Fibroblast of skin of left biceps (primary cell): Measurements from ENCODE around the gene DLG5.

Experiments
- DNase-seq, 2 experiments: peaks; one replicate each; pipeline ENCODE4 v3.0.0-alpha.2; 2013; ENCODE audit warnings: low read depth in 2 of 2

The DLG5 gene, protein sequence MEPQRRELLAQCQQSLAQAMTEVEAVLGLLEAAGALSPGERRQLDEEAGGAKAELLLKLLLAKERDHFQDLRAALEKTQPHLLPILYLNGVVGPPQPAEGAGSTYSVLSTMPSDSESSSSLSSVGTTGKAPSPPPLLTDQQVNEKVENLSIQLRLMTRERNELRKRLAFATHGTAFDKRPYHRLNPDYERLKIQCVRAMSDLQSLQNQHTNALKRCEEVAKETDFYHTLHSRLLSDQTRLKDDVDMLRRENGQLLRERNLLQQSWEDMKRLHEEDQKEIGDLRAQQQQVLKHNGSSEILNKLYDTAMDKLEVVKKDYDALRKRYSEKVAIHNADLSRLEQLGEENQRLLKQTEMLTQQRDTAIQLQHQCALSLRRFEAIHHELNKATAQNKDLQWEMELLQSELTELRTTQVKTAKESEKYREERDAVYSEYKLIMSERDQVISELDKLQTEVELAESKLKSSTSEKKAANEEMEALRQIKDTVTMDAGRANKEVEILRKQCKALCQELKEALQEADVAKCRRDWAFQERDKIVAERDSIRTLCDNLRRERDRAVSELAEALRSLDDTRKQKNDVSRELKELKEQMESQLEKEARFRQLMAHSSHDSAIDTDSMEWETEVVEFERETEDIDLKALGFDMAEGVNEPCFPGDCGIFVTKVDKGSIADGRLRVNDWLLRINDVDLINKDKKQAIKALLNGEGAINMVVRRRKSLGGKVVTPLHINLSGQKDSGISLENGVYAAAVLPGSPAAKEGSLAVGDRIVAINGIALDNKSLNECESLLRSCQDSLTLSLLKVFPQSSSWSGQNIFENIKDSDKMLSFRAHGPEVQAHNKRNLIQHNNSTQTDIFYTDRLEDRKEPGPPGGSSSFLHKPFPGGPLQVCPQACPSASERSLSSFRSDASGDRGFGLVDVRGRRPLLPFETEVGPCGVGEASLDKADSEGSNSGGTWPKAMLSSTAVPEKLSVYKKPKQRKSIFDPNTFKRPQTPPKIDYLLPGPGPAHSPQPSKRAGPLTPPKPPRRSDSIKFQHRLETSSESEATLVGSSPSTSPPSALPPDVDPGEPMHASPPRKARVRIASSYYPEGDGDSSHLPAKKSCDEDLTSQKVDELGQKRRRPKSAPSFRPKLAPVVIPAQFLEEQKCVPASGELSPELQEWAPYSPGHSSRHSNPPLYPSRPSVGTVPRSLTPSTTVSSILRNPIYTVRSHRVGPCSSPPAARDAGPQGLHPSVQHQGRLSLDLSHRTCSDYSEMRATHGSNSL (N-terminal part only)

DNA sequence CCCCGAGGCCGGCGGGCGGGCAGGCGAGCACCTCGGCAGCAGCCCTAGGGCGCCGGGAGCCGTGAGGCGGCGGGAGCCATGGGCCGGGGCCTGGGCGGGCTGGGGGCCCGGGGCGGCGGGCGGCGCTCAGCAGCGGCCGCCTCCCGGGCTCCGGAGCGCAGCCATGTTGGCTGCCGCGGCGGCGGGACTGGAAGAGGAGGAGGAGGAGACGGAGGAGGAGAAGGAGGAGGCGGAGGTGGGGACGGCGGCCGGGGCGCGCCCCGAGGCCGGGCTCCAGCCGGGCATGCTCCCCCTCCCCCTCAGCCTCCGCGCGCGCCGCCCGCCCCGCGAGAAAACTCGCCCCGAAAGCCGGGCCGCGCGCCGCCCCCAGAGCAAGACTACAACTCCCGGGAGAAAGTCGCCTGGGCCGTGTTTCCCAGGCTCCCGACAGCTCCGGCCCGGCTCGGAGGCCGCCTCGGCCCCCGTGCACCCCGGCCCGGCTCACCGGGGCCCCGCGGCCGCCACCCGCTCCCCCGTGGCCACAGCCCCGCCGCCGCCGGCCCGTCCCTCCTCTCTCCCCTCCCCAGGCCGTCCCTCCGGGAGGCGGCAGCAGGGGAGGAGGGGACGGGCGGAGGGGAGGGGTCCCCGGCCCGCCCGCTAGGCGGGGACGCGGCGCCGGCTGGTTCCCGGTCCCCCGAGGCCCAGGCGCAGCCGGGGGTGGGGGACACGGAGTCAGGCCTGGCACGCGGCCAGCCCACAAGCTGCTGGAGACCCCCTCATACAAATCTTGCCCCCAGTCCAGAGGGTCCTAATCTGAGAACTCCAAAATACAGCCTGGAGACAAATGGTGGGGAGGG lies at the start of gene DLG5:
TSS of gene DLG5 (minus strand) at position 190 of the 836 bp plus-strand sequence. CDS start 235 bp downstream, outside the sequence.
- DNase-seq, result no peak

DNA sequence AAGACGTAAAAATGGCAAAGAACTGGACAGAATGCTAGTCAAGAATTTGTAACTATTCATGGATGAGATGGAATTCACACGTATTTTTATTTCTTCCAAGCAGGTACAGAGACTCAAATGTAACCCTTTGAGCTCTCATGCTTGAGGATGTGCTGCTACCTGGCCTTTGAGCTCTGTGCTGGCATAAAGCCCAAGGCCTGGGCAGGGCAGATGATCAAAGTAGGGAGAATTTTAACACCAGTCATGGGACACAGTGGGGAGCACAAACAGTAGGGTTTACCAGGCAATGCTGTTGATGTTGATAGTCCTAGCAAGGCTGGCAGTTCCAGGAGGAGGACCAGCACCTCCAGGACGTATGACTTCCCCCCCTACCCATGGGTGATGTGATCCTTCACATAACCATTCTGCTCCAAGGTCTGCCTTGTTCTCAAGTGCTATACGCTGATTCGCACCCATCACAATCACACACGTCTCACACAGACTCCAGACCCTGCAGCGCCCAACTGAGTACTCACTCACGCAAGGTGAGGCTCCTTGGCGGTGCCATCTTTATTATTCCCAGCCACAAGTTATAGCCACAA lies 48.6 kb upstream of the DLG5 start:
- DNase-seq, result no peak

DNA sequence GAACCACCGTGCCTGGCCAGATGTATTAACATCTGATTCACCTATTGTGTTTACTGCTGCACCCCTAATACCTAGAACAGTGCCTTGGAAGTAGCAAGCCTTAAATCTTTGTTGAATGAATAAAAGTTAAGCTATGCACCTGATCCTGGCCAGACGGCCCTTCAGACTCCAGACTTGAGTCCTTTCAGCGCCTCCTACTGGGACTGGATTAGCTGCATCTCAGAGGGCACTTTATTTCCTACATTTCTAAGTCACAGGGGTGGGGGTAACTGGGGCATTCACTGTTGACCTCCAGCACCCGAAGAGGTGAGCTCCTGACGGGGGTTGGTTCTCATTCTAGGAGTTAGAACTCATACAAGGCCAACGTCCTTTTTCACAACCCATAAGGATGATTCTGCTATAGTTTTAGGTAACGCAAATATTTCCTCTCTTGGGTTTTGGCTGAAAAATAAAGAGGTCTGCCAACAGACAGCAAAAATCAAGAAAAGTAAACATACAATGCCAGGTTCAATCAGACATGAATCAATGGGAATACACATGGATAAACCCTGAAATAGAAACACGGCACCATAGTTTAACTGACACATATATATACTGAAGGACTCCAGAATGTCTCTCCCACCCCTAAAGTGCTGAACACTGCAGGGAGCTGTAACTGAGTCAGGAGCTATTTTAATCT lies 48.0 kb upstream of the DLG5 start:
- DNase-seq, result no peak

DNA sequence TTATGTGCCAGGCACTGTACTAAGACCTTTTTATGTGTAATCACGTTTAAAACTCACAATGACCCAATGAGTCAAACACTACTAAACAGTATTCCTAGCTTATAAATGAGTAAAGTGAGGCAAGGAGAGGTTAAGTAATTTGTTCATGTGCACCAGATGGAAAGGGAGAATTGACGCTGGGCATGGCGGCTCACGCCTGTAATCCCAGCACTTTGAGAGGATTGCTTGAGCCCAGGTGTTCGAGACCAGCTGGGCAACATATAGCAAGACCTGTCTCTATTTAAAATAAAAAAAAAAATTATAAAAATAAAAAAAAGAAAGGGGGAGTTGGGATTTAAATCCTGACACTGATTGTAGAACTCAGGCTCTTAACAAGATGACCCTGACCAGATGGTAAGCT lies 46.7 kb upstream of the DLG5 start:
- DNase-seq, result no peak

DNA sequence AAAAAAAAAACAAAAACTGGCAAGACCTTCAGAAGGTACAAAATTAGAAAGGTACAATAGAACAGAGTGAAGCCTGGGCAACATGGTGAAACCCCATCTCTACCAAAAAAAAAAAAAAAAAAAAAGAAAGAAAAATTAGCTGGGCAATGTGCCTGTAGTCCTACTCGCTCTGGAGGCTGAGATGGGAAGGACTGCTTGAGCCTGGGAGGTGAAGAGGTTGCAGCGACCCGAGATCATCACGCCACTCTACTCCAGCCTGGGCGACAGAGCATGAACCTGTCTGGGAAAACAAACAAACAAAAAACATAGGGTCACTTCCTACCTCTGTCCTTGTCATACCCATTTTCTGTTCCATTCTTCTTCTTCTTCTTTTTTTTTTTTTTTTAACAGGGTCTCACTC lies 45.6 kb upstream of the DLG5 start:
- DNase-seq, result no peak

DNA sequence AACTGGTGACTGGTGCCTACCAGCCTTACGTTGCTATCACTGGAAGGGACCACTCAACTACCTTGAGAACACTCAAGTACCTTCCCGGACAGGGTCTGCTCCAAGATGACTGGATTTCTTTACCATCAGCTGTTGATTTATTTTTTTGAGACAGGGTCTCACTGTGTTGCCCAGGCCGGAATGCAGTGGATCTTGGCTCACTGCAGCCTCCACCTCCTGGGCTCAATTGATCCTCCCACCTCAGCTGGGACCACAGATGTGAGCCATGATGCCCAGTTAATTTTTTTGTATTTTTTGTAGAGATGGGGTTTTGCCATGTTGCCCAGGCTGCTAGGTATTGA lies 45.2 kb upstream of the DLG5 start:
- DNase-seq, result no peak

DNA sequence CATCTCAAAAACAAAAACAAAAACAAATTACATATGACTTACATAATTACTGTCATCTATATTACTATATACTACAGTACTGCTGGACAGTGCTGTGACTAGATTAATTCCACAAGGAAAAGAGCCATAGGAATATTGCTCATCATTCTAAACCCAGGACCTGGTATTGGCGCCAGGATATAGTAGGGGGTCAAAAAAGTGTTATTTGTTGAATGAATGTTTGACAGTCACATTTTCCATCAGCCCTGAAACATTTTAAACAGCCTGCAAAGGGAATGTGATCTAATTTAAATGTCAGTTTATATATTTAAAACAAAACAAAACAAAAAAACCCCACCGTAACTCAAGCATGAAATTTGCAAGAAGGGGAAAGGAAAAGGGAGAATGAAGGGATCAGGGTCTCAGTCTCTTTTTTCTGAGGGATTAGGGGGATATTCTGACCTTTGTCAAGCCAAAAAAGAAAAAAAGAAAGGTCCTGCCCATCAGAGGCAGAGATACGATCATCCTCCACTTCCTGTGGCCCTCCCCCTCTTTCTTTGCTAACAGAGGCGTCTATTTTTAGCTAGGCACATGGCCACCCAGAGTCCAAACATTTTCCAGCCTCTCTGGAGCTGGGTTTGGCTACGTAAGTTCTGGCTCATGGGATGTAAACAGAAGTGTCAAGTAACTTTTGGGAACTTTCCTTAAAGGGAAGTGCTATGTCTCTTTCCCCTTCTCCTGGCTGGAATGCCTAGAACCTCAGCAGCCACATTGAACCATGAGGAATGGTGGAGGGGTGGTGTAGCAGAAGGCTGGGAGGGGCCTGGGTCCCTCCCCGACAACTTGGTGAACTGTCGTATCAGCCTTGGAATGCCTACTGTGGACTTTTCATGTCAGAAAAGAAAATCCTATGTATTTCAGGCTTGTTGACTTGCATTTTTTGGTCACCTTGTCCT lies 44.6 kb upstream of the DLG5 start:
- DNase-seq, result peak; percentile 85 to 86

DNA sequence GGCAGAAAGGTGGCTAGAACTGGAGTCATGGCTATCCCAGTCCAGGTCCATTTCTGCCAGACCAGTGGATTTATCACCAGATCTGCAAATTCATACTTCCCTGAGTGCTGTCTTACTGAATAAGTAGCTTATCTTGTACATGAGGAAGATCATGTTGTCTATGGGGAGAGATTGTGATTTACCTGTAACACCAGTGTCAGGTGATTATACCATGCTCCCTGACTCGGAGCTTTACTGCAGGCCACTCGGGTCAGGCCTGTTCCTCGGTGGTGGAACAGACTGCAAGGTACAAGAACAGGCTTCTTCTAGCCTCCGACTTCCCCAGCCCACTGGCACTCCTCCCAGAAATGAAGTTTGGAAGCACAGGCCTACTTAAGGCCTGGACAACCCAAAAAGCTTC lies 42.6 kb upstream of the DLG5 start:
- DNase-seq, result no peak

DNA sequence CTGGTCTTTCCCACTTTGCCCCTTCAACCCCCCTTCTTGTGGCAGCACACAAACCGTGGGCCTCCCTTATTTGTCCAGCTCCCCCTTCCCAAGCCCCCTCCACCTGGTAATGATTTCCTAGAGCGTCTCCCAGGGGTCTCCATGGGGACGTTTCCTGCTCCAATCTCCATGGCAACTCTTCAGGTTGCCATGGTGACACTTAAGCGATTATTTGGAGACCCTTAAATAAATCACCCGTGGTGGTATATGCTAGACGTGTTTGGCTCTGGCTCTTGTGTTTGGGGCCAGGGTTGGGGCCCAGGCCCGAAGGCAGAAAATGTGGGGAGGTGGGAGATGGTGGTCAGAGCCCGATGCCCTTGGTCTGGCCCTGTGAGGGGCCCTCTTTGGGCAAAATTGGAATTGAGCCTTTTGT lies 41.1 kb upstream of the DLG5 start:
- no peak for DNase-seq

DNA sequence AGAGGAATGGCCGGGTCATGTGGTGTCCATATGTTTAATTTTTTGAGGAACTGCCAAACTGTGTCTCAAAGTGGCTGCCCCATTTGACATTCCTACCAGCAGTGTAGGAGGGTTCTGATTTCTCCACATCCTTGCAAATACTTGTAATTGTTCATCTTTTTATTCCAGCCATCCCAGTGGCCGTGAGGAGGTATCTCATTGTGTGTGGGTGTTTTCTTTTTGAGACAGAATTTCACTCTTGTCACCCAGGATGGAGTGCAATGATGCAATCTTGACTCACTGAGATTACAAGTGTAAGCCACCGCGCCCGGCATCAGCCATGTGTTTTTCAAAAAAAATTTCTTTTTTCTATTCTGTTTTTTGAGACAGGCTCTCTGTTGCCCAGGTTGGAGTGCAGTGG lies 38.7 kb upstream of the DLG5 start:
- DNase-seq, result peak; percentile 74 to 80

DNA sequence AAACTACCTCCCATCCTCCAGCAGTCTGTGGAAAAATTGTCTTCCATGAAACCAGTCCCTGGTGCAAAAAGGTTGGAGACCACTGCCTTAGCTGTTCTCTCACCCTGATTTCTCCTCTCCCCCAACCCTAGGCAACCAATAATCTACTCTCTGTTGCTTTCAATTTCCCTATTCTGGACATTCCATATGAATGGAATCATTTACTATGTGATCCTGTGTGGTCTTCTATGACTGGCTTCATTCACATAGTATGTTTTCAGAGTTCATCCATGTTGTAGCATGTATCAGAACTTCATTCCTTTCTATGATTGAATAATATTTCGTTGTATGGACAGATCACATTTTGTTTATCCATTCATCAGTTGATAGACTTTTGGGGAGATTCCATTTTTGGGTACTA lies 38.3 kb upstream of the DLG5 start:
- DNase-seq, result no peak

DNA sequence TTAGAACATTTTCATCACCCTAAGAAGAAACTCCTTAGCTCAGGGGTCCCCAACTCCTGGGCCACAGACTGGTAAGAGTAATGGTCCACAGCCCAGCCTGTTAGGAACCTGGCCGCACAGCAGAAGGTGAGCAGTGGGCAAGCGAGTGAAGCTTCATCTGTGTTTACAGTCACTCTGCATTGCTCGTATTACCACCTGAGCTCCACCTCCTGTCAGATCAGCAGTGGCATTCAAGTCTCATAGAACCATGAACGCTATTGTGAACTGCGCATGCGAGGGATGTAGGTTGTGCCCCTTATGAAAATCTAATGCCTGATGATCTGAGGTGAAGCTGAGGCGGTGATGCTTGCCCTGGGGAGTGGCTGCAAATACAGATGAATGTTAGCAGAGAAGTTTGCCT lies 37.3 kb upstream of the DLG5 start:
- DNase-seq, result no peak

DNA sequence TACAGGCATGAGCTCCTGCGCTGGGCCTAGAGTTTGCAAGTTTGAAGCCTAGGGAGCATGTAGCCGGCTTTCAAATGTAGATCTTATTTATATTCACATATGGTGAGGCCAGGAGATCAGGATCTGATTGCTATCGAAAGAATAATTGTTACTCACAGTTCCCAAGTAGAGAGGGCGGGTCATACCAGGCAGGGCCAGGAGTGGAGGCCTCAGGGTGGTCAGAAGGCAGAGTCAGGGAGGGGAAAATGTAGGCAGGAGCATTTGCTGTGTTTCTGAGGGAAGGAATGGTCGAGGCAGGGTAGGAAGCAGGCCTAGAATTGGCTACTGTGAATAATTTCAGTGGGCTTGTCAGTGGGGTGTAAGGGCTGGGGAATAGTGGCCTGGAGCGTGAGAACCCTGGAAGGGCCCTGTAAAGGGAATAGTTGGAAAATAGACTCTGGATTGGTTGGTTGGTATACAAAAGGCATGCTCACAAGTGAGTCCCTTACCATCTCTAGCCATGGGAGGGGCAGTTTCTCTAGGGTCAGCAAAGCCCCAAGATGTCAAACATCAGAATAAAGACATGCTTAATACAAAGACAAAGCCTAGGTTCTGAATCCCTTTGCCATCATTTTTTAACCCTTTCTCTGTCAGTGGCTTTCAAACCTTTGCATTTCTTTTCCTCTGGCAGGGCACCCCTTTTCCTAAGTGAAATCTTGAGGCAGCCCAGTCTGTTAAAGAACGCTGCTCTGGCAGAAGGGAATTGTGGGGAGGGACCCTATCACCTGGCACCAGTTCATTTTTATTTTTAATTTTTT lies 36.0 kb upstream of the DLG5 start:
- DNase-seq, result no peak

DNA sequence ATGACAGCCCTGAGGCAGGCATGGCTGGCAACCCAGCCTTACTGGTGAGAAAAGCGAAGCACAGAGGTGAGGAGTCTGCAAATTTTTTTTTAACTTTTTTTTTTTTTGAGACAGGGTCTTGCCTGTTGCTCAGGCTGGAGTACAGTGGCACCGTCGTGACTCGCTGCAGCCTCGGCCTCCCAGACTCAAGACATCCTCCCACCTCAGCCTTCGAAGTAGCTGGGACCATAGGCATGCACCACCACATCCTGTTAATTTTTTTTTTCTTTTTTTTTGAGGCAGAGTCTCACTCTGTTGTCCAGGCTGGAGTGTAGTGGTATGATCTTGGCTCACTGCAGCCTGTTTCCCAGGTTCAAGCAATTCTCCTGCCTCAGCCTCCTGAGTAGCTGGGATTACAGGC lies 35.1 kb upstream of the DLG5 start:
- DNase-seq, result no peak

DNA sequence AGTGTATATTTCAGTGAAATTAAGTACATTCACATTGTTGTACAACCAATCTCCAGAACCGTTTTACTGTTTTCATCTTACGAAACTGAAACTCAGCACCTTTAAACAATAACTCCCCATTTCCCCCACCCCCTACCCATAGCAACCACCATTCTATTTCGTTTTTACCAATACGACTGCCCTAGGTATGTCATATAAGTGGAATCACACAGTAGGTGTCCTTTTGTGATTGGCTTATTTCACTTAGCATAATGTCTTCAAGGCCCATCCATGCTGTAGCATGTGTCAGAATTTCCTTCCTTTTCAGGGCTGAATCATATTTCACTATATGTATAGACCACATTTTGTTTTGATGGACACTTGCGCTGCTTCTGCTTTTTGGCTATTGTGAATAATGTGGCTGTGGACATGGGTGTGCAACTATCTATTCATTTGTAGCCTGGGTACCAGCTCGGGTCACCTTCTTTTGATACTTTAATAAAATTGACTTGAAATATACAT lies 34.3 kb upstream of the DLG5 start:
- DNase-seq, result no peak

DNA sequence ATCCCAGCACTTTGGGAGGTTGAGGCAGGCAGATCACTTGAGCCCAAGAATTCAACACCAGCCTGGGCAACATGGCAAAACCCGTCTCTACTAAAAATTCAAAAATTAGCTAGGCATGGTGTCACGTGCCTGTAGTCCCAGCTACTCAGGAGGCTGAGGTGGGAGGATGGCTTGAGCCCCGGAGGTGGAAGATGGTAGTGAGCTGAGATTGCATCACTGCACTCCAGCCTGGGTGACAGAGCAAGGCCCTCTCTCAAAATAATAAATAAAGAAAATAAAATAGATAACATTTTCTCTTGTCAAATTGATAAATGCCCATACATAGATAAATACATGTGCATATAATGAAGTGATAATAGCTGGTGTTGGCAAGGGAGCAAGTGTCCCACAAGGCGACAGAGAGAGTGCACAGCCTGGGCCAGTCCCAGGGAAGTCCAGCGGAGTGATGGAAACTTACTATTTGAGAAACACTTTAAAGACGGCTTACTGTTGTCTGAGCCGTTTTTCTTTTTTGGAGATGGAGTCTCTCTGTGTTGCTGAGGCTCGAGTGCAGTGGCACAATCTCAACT lies 33.4 kb upstream of the DLG5 start:
- no peak for DNase-seq

DNA sequence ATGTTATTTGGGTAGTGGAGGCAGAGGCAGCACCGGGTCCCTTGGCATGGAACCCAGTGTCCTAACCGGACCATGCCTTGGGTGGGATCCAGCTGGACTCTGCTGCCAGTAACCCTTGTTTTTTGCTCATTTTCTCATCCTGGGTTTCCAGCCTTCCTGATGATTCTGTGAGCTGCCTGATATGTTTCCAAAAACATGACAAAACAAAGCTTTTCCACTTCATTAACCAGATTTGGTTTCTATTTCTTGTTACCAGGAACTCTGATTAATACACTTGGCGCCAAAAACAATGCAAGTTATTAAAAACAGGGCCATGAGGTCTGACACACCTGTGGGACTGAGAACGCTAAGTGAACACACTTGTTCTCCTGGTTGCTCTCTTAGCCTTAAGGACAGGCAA lies 32.8 kb upstream of the DLG5 start:
- no peak for DNase-seq

DNA sequence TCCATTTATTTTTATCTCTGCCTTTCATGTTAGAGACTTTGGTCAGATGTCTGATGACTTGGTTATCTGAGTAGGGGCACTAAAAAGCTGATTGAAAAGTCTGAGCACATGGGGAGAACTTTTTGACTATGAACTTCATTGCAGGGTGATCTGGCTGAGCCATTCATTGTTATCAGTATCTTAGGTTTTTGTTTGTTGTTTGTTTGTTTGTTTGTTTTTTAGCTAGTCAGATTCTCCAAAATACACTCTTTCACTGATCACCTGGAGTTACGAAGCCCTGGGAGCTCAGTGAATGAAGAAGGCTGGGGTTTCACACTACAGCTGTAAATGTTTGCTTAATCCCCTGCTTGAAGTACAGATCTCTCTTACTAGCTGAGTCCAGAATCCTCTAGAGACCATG lies 28.6 kb upstream of the DLG5 start:
- no peak for DNase-seq
